SK-N-SH treated with all-trans-retinoic acid at 6 μM for 48 hours (cell line): ENCODE data around the gene IL2RG.

Experiments used
- ATAC-seq: fragments of 200-7000 bp; cut with Tn5 transposase; 3 replicates; pipeline ENCODE4 v1.9.1; 2020; ENCODE audit warnings: mild to moderate bottlenecking, moderate library complexity
- ARNTL ChIP-seq: fragments of 450-650 bp; formaldehyde crosslinking; IDR thresholded peaks from 2 replicates; pipeline ENCODE4 v1.5.0; 2020; ENCODE audit warnings: low read depth, mild to moderate bottlenecking, moderate library complexity, borderline replicate concordance
- BACH2 ChIP-seq: fragments of 250-450 bp; sonication (Bioruptor Pico); IDR thresholded peaks from 2 replicates; pipeline ENCODE4 v1.9.0; 2021; ENCODE audit warnings: mild to moderate bottlenecking, borderline replicate concordance
- CSDC2 ChIP-seq: fragments of 250-450 bp; sonication (Bioruptor Pico); IDR thresholded peaks from 2 replicates; pipeline ENCODE4 v1.5.0; 2020; ENCODE audit warnings: mild to moderate bottlenecking, moderate library complexity
- ESRRG ChIP-seq: fragments of 250-450 bp; sonication (Bioruptor Pico); IDR thresholded peaks from 2 replicates; pipeline ENCODE4 v1.6.1; 2021; ENCODE audit warnings: mild to moderate bottlenecking
- GLIS3 ChIP-seq: fragments of 250-450 bp; sonication (Bioruptor Pico); IDR thresholded peaks from 2 replicates; pipeline ENCODE4 v1.5.0; 2020; ENCODE audit warnings: mild to moderate bottlenecking, moderate library complexity
- ISL1 ChIP-seq: fragments of 250-450 bp; sonication (Bioruptor Pico); IDR thresholded peaks from 2 replicates; pipeline ENCODE4 v2.1.2; 2022; ENCODE audit warnings: mild to moderate bottlenecking, moderate library complexity
- OSR1 ChIP-seq: fragments of 250-450 bp; sonication (Bioruptor Pico); IDR thresholded peaks from 2 replicates; pipeline ENCODE4 v1.8.0; 2022; ENCODE audit warnings: moderate library complexity, mild to moderate bottlenecking, inconsistent platforms
- PPARA ChIP-seq: fragments of 250-450 bp; sonication (Bioruptor Pico); IDR thresholded peaks from 2 replicates; pipeline ENCODE4 v1.5.0; 2020; ENCODE audit warnings: mild to moderate bottlenecking, borderline replicate concordance
- SNAI2 ChIP-seq: fragments of 250-450 bp; sonication (Bioruptor Pico); IDR thresholded peaks from 2 replicates; pipeline ENCODE4 v1.5.0; 2020; ENCODE audit warnings: mild to moderate bottlenecking, moderate library complexity
- TCF4 ChIP-seq: fragments of 250-450 bp; sonication (Bioruptor Pico); IDR thresholded peaks from 2 replicates; pipeline ENCODE4 v1.8.0; 2021; ENCODE audit warnings: mild to moderate bottlenecking, moderate library complexity, borderline replicate concordance
- TOX ChIP-seq: fragments of 250-450 bp; sonication (Bioruptor Pico); IDR thresholded peaks from 2 replicates; pipeline ENCODE4 v1.8.0; 2021; ENCODE audit warnings: mild to moderate bottlenecking, moderate library complexity, borderline replicate concordance
- ZC3H10 ChIP-seq: fragments of 250-450 bp; sonication (Bioruptor Pico); IDR thresholded peaks from 2 replicates; pipeline ENCODE4 v1.5.1; 2021; ENCODE audit warnings: mild to moderate bottlenecking, moderate library complexity
- ZFP3 ChIP-seq: fragments of 250-450 bp; sonication (Bioruptor Pico); IDR thresholded peaks from 2 replicates; pipeline ENCODE4 v1.5.0; 2020; ENCODE audit warnings: mild to moderate bottlenecking, moderate library complexity
- ZFP30 ChIP-seq: fragments of 450-650 bp; formaldehyde crosslinking; IDR thresholded peaks from 2 replicates; pipeline ENCODE4 v1.5.0; 2022; ENCODE audit warnings: mild to moderate bottlenecking, moderate library complexity
- ZNF565 ChIP-seq: fragments of 450-650 bp; formaldehyde crosslinking; conservative IDR thresholded peaks from 2 replicates; pipeline ENCODE4 v1.5.0; 2020; ENCODE audit warnings: low read depth, mild to moderate bottlenecking, moderate library complexity
- ZNF70 ChIP-seq: fragments of 450-650 bp; formaldehyde crosslinking; IDR thresholded peaks from 2 replicates; pipeline ENCODE4 v1.5.0; 2020; ENCODE audit warnings: mild to moderate bottlenecking, moderate library complexity
- ZNF8 ChIP-seq: fragments of 450-650 bp; formaldehyde crosslinking; IDR thresholded peaks from 2 replicates; pipeline ENCODE4 v1.5.0; 2020; ENCODE audit warnings: mild to moderate bottlenecking, moderate library complexity
- TF ChIP-seq, protein P1 (sequence below): fragments of 250-450 bp; sonication (Bioruptor Pico); IDR thresholded peaks from 2 replicates; pipeline ENCODE4 v1.8.0; 2021; ENCODE audit warnings: low read depth, mild to moderate bottlenecking, moderate library complexity, borderline replicate concordance
- TF ChIP-seq, protein P2 (sequence below): fragments of 250-450 bp; sonication (Bioruptor Pico); IDR thresholded peaks from 2 replicates; pipeline ENCODE4 v1.5.1; 2020; ENCODE audit warnings: low read depth, mild to moderate bottlenecking, moderate library complexity
- TF ChIP-seq, protein P3 (sequence below): fragments of 250-450 bp; sonication (Bioruptor Pico); IDR thresholded peaks from 2 replicates; pipeline ENCODE4 v1.5.1; 2021; ENCODE audit warnings: mild to moderate bottlenecking, moderate library complexity
- TF ChIP-seq, protein P4 (sequence below): fragments of 250-450 bp; sonication (Bioruptor Pico); IDR thresholded peaks from 2 replicates; pipeline ENCODE4 v1.5.0; 2020; ENCODE audit warnings: mild to moderate bottlenecking, moderate library complexity

The IL2RG gene

DNA sequence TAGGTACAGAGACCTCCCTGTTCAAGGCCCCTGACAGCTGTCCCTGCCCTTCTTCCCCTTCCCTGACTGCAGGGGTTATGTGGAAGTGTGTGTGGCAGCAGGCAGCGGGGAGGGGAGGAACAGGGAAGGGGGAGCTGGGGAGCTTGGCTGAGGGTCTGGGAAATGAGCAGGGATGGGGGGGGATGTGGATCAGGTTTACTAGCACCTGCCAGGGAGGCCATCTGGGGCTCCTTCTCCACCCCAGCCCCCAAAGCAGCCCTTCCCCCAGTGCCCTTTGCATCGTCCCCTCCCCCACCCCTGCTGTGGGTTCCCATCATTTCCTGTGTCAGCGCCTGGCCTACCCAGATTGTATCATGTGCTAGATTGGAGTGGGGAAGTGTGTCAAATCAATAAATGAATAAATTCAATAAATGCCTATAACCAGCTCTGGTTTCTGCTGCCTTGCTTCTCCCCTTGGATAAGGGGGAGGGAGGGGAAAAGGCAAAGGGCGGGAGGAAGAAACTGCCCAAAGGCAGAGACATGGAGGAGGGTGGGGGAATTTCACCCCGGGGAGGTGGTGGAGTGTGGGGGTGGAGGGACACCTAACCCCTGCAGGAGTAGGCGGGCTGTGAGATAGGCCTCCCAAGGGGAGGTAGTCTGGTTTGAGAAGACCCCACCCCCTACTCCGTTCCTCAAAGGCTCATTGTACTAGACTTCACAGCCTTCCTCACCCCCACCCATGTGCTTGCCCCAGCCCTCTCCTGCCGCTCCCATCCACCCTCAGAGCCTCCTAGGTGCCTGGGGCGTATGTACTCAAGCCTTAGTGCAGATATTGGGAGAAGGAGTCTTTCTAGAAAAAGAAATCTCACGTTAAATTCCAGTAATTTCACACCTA is 8.0 kb downstream of the IL2RG start:
- TF ChIP-seq OSR1 (CRISPR knock-in tag): no peak
- TF ChIP-seq, all 23 proteins: peak for 0
- no peak for ATAC-seq

DNA sequence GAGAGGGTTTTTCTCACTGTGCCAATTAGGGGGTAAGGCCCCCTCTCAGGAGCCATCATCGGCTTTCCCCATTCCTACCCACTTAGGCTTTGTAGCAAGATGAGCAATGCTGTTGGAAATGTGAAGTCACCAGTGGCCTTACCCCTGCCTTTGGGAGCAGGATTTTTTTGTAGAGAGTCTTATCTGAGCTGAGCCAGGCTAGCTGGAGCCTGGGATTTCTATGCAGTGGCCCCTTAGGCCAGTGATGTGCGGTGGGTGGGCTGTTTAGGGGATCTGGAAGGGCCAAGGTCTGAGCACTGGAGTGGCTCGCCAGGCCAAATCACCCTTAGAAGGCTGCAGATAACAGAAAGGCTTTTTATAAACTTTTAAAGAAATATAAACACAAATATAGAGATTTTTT is 9.1 kb downstream of the IL2RG start:
- no peak for ATAC-seq
- TF ChIP-seq BACH2 (CRISPR knock-in tag) (no peak), ZC3H10 (CRISPR knock-in tag) (no peak), ARNTL (CRISPR knock-in tag) (no peak), ZFP30 (CRISPR knock-in tag) (no peak), ZNF565 (CRISPR knock-in tag) (no peak), CSDC2 (CRISPR knock-in tag) (no peak), ISL1 (CRISPR knock-in tag) (no peak), TCF4 (CRISPR knock-in tag) (no peak), ZFP3 (CRISPR knock-in tag) (no peak), TOX (CRISPR knock-in tag) (no peak)
- TF ChIP-seq, protein P1, sequence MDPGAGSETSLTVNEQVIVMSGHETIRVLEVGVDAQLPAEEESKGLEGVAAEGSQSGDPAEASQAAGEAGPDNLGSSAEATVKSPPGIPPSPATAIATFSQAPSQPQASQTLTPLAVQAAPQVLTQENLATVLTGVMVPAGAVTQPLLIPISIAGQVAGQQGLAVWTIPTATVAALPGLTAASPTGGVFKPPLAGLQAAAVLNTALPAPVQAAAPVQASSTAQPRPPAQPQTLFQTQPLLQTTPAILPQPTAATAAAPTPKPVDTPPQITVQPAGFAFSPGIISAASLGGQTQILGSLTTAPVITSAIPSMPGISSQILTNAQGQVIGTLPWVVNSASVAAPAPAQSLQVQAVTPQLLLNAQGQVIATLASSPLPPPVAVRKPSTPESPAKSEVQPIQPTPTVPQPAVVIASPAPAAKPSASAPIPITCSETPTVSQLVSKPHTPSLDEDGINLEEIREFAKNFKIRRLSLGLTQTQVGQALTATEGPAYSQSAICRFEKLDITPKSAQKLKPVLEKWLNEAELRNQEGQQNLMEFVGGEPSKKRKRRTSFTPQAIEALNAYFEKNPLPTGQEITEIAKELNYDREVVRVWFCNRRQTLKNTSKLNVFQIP: no peak
- TF ChIP-seq, protein P2, sequence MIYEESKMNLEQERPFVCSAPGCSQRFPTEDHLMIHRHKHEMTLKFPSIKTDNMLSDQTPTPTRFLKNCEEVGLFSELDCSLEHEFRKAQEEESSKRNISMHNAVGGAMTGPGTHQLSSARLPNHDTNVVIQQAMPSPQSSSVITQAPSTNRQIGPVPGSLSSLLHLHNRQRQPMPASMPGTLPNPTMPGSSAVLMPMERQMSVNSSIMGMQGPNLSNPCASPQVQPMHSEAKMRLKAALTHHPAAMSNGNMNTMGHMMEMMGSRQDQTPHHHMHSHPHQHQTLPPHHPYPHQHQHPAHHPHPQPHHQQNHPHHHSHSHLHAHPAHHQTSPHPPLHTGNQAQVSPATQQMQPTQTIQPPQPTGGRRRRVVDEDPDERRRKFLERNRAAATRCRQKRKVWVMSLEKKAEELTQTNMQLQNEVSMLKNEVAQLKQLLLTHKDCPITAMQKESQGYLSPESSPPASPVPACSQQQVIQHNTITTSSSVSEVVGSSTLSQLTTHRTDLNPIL (CRISPR knock-in tag): no peak
- TF ChIP-seq, protein P3, sequence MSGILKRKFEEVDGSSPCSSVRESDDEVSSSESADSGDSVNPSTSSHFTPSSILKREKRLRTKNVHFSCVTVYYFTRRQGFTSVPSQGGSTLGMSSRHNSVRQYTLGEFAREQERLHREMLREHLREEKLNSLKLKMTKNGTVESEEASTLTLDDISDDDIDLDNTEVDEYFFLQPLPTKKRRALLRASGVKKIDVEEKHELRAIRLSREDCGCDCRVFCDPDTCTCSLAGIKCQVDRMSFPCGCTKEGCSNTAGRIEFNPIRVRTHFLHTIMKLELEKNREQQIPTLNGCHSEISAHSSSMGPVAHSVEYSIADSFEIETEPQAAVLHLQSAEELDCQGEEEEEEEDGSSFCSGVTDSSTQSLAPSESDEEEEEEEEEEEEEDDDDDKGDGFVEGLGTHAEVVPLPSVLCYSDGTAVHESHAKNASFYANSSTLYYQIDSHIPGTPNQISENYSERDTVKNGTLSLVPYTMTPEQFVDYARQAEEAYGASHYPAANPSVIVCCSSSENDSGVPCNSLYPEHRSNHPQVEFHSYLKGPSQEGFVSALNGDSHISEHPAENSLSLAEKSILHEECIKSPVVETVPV: no peak
- TF ChIP-seq, protein P4, sequence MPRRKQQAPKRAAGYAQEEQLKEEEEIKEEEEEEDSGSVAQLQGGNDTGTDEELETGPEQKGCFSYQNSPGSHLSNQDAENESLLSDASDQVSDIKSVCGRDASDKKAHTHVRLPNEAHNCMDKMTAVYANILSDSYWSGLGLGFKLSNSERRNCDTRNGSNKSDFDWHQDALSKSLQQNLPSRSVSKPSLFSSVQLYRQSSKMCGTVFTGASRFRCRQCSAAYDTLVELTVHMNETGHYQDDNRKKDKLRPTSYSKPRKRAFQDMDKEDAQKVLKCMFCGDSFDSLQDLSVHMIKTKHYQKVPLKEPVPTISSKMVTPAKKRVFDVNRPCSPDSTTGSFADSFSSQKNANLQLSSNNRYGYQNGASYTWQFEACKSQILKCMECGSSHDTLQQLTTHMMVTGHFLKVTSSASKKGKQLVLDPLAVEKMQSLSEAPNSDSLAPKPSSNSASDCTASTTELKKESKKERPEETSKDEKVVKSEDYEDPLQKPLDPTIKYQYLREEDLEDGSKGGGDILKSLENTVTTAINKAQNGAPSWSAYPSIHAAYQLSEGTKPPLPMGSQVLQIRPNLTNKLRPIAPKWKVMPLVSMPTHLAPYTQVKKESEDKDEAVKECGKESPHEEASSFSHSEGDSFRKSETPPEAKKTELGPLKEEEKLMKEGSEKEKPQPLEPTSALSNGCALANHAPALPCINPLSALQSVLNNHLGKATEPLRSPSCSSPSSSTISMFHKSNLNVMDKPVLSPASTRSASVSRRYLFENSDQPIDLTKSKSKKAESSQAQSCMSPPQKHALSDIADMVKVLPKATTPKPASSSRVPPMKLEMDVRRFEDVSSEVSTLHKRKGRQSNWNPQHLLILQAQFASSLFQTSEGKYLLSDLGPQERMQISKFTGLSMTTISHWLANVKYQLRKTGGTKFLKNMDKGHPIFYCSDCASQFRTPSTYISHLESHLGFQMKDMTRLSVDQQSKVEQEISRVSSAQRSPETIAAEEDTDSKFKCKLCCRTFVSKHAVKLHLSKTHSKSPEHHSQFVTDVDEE: no peak

DNA sequence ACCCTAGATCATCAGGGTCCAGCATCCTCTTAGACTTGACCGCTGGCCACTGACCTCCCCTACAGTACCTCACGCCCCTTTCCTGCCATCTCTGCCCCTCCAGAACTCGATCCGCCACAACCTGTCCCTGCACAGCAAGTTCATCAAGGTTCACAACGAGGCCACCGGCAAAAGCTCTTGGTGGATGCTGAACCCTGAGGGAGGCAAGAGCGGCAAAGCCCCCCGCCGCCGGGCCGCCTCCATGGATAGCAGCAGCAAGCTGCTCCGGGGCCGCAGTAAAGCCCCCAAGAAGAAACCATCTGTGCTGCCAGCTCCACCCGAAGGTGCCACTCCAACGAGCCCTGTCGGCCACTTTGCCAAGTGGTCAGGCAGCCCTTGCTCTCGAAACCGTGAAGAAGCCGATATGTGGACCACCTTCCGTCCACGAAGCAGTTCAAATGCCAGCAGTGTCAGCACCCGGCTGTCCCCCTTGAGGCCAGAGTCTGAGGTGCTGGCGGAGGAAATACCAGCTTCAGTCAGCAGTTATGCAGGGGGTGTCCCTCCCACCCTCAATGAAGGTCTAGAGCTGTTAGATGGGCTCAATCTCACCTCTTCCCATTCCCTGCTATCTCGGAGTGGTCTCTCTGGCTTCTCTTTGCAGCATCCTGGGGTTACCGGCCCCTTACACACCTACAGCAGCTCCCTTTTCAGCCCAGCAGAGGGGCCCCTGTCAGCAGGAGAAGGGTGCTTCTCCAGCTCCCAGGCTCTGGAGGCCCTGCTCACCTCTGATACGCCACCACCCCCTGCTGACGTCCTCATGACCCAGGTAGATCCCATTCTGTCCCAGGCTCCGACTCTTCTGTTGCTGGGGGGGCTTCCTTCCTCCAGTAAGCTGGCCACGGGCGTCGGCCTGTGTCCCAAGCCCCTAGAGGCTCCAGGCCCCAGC is 10.5 kb downstream of the IL2RG start:
- ATAC-seq: no peak
- TF ChIP-seq ZNF8 (CRISPR knock-in tag): no peak
- no peak for TF ChIP-seq ZNF565 (CRISPR knock-in tag)
- no peak for TF ChIP-seq TOX (CRISPR knock-in tag)
- TF ChIP-seq, protein P1: no peak
- TF ChIP-seq BACH2 (CRISPR knock-in tag): no peak
- TF ChIP-seq PPARA (CRISPR knock-in tag): no peak
- TF ChIP-seq GLIS3 (CRISPR knock-in tag): no peak
- TF ChIP-seq ISL1 (CRISPR knock-in tag): no peak
- no peak for TF ChIP-seq ESRRG (CRISPR knock-in tag)
- no peak for TF ChIP-seq SNAI2
- no peak for TF ChIP-seq ZFP30 (CRISPR knock-in tag)
- TF ChIP-seq ZNF70: no peak
- TF ChIP-seq OSR1 (CRISPR knock-in tag): no peak
- no peak for TF ChIP-seq ARNTL (CRISPR knock-in tag)
- TF ChIP-seq, protein P2 (CRISPR knock-in tag): no peak
- TF ChIP-seq ZFP3 (CRISPR knock-in tag): no peak
